ENCODE data around the gene TM9SF4.
A peak's percentile ranks its signal among the peaks of the same experiment; 100 is the strongest.

DNA sequence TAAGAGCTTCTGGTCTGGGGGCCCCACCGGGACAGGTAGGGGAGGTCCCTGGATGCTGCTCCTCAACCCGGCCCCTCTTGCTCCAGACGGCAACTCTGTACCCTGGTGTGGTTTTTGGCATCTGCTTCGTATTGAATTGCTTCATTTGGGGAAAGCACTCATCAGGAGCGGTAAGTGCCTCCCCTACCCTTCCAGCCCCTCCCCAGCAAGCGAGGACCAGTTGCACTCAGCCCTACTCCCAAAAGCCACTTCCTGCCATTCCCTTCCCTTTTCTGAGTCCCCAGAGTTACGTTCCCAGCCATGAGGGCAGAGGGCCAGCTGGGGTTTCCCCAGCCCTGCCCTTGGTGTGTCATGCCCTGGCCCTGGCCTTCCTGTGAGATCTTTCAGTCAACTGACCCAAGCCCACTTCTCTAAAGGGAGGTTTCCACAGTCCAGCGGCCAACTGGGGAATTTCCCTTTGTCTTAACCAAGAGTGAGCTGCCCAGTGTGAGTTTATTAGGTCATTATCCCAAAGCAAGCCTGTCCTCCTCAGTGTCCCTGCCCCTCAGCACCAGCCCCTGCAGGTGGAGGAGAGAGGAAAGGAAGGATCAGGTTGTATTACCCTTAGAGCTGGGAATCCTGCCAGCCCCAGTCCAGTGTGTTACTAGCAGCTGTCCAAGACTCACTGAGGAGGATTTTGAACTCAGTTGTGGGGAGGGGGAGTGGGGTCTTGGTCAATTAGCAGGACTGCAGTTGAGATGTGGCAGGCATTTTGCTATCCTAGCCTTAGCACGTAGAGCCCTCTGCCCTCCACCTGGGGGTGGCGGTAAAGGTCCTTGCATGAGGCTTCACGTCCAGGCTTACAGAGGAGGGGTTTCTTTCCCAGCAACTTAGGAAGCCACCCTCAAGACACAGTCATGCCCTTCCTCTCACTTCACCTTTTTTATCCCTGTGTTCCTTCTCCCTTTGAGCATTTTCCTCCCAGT, 45.8 kb downstream of the TM9SF4 start:
- peak; percentile 32 for TF ChIP-seq CTCF (conservative IDR thresholded peaks at IDR 0.05; ENCODE audit: low read depth, low read length)
- TF ChIP-seq EZH2 (IDR thresholded peaks at IDR 0.05; ENCODE audit: borderline replicate concordance, low read depth, low read length, poor library complexity, severe bottlenecking): no peak

Data from A673 (cell line).